B cell (primary cell): Measurements from ENCODE around the gene EPN2. TPM values are rescaled to one million over a fixed set of nuclear protein-coding genes. Genes with fewer than 3 reads are reported as not detected.

Experiments used
- ATAC-seq: fragments of 200-7000 bp; cut with Tn5 transposase; one replicate; pipeline ENCODE4 v1.10.0; 2021; ENCODE audit warnings: low read depth, mild to moderate bottlenecking, moderate number of reproducible peaks, moderate library complexity
- CTCF ChIA-PET: fragments of 350-600 bp; sonication (Branson Sonifier 250); formaldehyde crosslinking; loops from one replicate; lab custom pipeline; 2021; ENCODE audit warnings: antibody characterized with exemption, inconsistent platforms; lab: Charles Lee
- POLR2A ChIA-PET: fragments of 350-600 bp; sonication (Branson Sonifier 250); formaldehyde crosslinking; loops from one replicate; lab custom pipeline; 2021; ENCODE audit warnings: antibody characterized with exemption; lab: Charles Lee
- DNase-seq: peaks from one replicate; pipeline ENCODE4 v3.0.0; 2013
- H2AFZ ChIP-seq: 2 replicates; pipeline ENCODE4 v1.6.1; 2012; ENCODE audit warnings: mild to moderate bottlenecking, low read depth, low read length; ENCODE audit not compliant: insufficient read depth, poor library complexity, severe bottlenecking
- H3K27ac ChIP-seq, 2 donors: 1 replicate in 1 of 2; 2 replicates in 1 of 2; pipeline ENCODE4 v1.5.1; 2012 to 2013; ENCODE audit warnings: low read length in 2 of 2, mild to moderate bottlenecking in 2 of 2, moderate library complexity in 1 of 2
- H3K27me3 ChIP-seq, 4 experiments: fragments of 200-600 bp in 1 of 4; sonication (generic) in 1 of 4; replicated peaks in 1 of 4; 1 replicate in 2 of 4; 2 replicates in 2 of 4; pipeline versions ENCODE4 v1.6.1 to v1.7.0; 2013 to 2016; ENCODE audit warnings: low read length in 3 of 4, mild to moderate bottlenecking in 2 of 4, mixed read lengths in 1 of 4, moderate library complexity in 1 of 4; ENCODE audit not compliant: insufficient read depth in 4 of 4, control insufficient read depth in 3 of 4; ENCODE audit errors: control extremely low read depth in 1 of 4
- H3K36me3 ChIP-seq, 2 experiments: replicated peaks in 1 of 2; 1 replicate in 1 of 2; 2 replicates in 1 of 2; pipeline versions ENCODE4 v1.6.1 to v1.7.1; 2013; ENCODE audit warnings: low read length in 1 of 2; ENCODE audit not compliant: insufficient read depth in 2 of 2, control insufficient read depth in 1 of 2; ENCODE audit errors: control extremely low read depth in 1 of 2, extremely low read depth in 1 of 2
- H3K4me1 ChIP-seq, 2 donors: fragments of 200-600 bp in 1 of 2; sonication (generic) in 1 of 2; 1 replicate in 1 of 2; 2 replicates in 1 of 2; pipeline versions ENCODE4 v1.5.1 to v1.6.1; 2013 to 2017; ENCODE audit warnings: low read length in 2 of 2; ENCODE audit not compliant: control insufficient read depth in 2 of 2, insufficient read depth in 2 of 2
- H3K4me2 ChIP-seq: replicated peaks from 2 replicates; pipeline ENCODE3; 2012; ENCODE audit warnings: mild to moderate bottlenecking, low read depth, low read length; ENCODE audit not compliant: poor library complexity, severe bottlenecking
- H3K4me3 ChIP-seq, 5 experiments: fragments of 200-600 bp in 1 of 5; sonication (generic) in 1 of 5; 1 replicate in 3 of 5; 2 replicates in 2 of 5; pipeline versions ENCODE4 v1.5.1 to v1.7.0; 2011 to 2016; ENCODE audit warnings: low read length in 4 of 5, mild to moderate bottlenecking in 4 of 5, low read depth in 2 of 5, control low read depth in 1 of 5, moderate library complexity in 1 of 5; ENCODE audit not compliant: insufficient read depth in 1 of 5; ENCODE audit errors: control extremely low read depth in 1 of 5, extremely low read depth in 1 of 5
- H3K79me2 ChIP-seq: fragments of 200-600 bp; sonication (generic); one replicate; pipeline ENCODE4 v1.6.0; 2016; ENCODE audit warnings: low read length; ENCODE audit not compliant: control insufficient read depth, insufficient read depth
- H3K9ac ChIP-seq: fragments of 200-600 bp; sonication (generic); 2 replicates; pipeline ENCODE4 v1.6.1; 2017; ENCODE audit warnings: mild to moderate bottlenecking, low read length, moderate library complexity
- H3K9me3 ChIP-seq, 3 donors: one replicate each; pipeline versions ENCODE4 v1.6.1 to v1.7.1; 2013; ENCODE audit warnings: low read length in 2 of 3; ENCODE audit not compliant: control insufficient read depth in 2 of 3, insufficient read depth in 1 of 3; ENCODE audit errors: control extremely low read depth in 1 of 3
- H4K20me1 ChIP-seq: 2 replicates; pipeline ENCODE4 v1.6.0; 2012; ENCODE audit warnings: mild to moderate bottlenecking, low read length; ENCODE audit not compliant: insufficient read depth, control insufficient read depth, poor library complexity, severe bottlenecking
- H3K27ac Mint-ChIP-seq: one replicate; pipeline ENCODE4 v1.8.0; 2021; ENCODE audit warnings: mixed read lengths
- H3K27me3 Mint-ChIP-seq: one replicate; pipeline ENCODE4 v1.8.0; 2021; ENCODE audit warnings: mixed read lengths
- H3K4me1 Mint-ChIP-seq: one replicate; pipeline ENCODE4 v1.8.0; 2021; ENCODE audit warnings: mixed read lengths
- H3K4me3 Mint-ChIP-seq: one replicate; pipeline ENCODE4 v1.8.0; 2021; ENCODE audit warnings: mixed read lengths
- H3K9me3 Mint-ChIP-seq: one replicate; pipeline ENCODE4 v1.8.0; 2022; ENCODE audit warnings: mixed read lengths; ENCODE audit not compliant: insufficient read depth
- CTCF ChIP-seq: fragments of 200-600 bp; IDR thresholded peaks from one replicate; pipeline ENCODE4 v1.8.0; 2022; ENCODE audit warnings: antibody characterized with exemption, mild to moderate bottlenecking
- EZH2 ChIP-seq: IDR thresholded peaks from 2 replicates; pipeline ENCODE4 v1.6.1; 2012; ENCODE audit warnings: borderline replicate concordance, low read depth, mild to moderate bottlenecking, moderate library complexity, low read length; ENCODE audit not compliant: insufficient read depth, poor library complexity, severe bottlenecking
- WGBS: methylation state at CpG from one replicate; pipeline ENCODE4 v1.1.5; 2013; ENCODE audit warnings: missing lambda C conversion rate; ENCODE audit not compliant: insufficient coverage; 5-methylcytosine and 5-hydroxymethylcytosine counted together
- intact Hi-C: fragments of 100-400 bp; cut with micrococcal nuclease; formaldehyde crosslinking; loops from one replicate; pipeline ENCODE4 v1.10.0; 2022
- polyA plus RNA-seq: library from polyadenylated mRNA; depleted of rRNA; stranded (reverse); fragments of >200 nt; gene quantifications from 2 replicates; pipeline ENCODE4 v1.2.3, GENCODE V29; 2012
- total RNA-seq, 2 donors: library from RNA; stranded (reverse); fragments of 120-200 nt in 1 of 2; gene quantifications; 1 replicate in 1 of 2; 2 replicates in 1 of 2; pipeline versions ENCODE4 v1.2.3 to v1.2.4, GENCODE V29; 2013 to 2022

The EPN2 gene
- total and polyA plus RNA-seq, 2 donors (not counting 1 experiment from before 2014, with no cell fraction given) = 15.7 to 35.6 TPM

DNA sequence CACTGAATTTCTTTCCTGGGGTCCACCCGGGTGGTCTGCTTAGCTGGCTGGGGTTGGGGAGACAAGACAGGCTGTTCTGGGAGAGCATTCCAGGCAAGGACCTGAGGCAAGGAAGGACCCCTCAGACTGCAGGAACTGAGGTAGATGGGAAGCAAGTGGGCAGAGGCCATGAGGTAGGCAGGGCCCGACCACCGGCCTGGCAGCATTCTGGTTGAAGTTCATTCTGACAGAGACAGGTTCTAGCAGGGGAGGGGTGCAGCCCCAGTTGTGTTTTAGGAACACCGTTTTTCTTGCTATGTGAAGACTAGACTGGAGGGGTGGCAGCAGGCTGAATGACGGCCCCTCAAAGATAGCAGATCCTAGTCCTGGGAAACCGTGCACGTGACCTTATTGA is 107.9 kb downstream of the EPN2 start:
- Histone ChIP-seq H3K9me3 (no peaks in the 10 kb centered on the region), H2AFZ (no peak overlapping the region), H3K4me2 (no peak overlapping the region), H3K9ac (no peak overlapping the region), H3K27ac (no peak overlapping the region), H3K27me3 (peaks cover 0 to 3% (median 0%) of the 10 kb centered on the region in 4 experiments), H3K79me2 (no peaks in the 10 kb centered on the region), H3K4me1 (peaks cover 0 to 11% of the 10 kb centered on the region in 2 donors), H3K4me3 (no peak overlapping the region), H3K36me3 (no peaks in the 10 kb centered on the region), H4K20me1 (no peaks in the 10 kb centered on the region)
- 96% methylated on average over 7 of the region's 7 CpGs for WGBS
- Mint-ChIP-seq H3K9me3 (no peaks in the 10 kb centered on the region), H3K27ac (no peak overlapping the region), H3K4me3 (no peak overlapping the region), H3K4me1 (peaks cover 8% of the 10 kb centered on the region), H3K27me3 (peaks cover 15% of the 10 kb centered on the region)
- intact Hi-C loops = no loop called here
- DNase-seq (no peak), ATAC-seq (no peak)
- ChIA-PET POLR2A (no interaction called here), CTCF (no interaction called here)
- TF ChIP-seq CTCF = no peak
- no peak for TF ChIP-seq EZH2

DNA sequence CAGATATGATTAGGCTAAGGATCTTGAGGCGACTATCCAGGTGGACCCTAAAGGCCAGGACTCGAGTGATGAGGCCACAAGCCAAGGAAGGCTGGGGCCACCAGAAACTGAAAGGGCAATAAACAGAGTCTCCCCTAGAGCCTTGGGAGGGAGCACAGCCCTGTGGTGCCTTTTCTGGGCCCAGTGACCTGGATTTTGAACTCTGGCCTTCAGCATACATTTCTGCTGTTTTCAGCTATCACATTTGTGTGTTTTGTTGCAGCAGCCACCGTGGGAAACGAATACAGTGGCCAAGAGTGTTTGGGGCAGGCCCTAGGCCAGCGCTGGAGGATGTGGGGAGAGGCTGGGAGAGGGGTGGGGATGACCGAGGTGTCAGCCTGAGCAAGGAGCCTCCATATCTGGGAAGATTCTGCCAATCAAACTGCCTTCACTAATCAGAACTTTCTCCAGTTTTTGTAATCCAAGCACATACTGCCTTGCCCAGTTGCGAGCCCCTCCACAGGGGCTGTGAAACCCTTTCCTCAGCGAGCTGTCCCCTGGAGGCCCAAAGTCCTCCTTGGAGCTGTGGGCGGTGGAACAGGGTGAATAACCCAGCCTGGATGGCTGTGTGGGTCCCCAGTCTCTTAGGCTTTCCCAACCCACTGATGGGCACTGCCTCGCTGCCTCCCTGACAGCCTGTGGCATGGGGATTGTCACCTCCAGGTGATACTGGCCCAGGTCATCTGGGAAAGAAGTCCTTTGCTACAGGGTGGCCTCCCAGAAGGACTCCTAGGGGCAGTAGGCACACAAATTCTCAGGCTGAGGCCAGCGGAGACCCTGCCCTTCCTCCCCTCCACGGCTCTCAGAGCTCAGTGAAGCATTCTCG is 108.6 kb downstream of the EPN2 start:
- no peak overlapping the region for H3K9ac ChIP-seq
- Mint-ChIP-seq H3K9me3 (no peaks in the 10 kb centered on the region), H3K27me3 (peaks cover 17% of the 10 kb centered on the region), H3K4me3 (no peak overlapping the region), H3K27ac (no peak overlapping the region), H3K4me1 (peaks cover 8% of the 10 kb centered on the region)
- no peak overlapping the region for H2AFZ ChIP-seq
- no peak for TF ChIP-seq EZH2
- H3K9me3 ChIP-seq = no peaks in the 10 kb centered on the region
- H3K36me3 ChIP-seq = no peaks in the 10 kb centered on the region
- intact Hi-C loops = no loop called here
- CTCF ChIA-PET = interaction anchor here (2.2 kb wide), 1 partner anchor 8 kb away, joined by 9 read pairs; no protein-coding TSS in a partner anchor
- DNase-seq (no peak), ATAC-seq (no peak)
- 91% methylated on average over 11 of the region's 13 CpGs for WGBS
- no peak overlapping the region for H3K27ac ChIP-seq
- peaks cover 0 to 3% (median 0%) of the 10 kb centered on the region in 4 experiments for H3K27me3 ChIP-seq
- H3K4me1 ChIP-seq = peaks cover 0 to 11% of the 10 kb centered on the region in 2 donors
- H4K20me1 ChIP-seq = no peaks in the 10 kb centered on the region
- POLR2A ChIA-PET = no interaction called here
- no peak overlapping the region for H3K4me2 ChIP-seq
- no peak overlapping the region for H3K4me3 ChIP-seq
- H3K79me2 ChIP-seq = no peaks in the 10 kb centered on the region
